C1 segment of cervical spinal cord (tissue), 14 donors: ENCODE results near the gene FPR2.

Source experiments
- DNase-seq, 14 donors: peaks; one replicate each; lab custom pipeline; 2025; lab: John Stamatoyannopoulos, UW

The FPR2 gene

DNA sequence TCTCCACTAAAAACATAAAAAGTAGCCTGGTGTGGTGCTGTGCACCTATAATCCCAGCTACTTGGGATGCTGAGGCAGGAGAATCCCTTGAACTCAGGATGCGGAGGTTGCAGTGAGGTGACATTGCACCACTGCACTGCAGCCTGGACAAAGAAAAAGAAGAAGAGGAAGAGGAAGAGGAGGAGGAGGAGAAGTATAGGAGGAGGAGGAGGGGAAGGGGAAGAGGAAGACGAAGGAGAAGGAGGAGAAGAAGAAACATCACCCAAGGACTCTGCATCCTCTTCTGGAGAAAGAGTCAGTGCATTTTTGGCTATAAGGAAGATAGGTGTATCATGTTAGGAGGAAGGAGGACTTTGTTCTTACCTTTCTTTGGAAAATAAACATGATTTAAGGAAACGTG is 21.0 kb downstream of the FPR2 start:
- no peak for DNase-seq

GRCh38 chr19:51783372-51783771 is 22.4 kb downstream of the FPR2 start:
- no peak for DNase-seq

GRCh38 chr19:51784109-51784785 is 23.3 kb downstream of the FPR2 start:
- DNase-seq = no peak

DNA sequence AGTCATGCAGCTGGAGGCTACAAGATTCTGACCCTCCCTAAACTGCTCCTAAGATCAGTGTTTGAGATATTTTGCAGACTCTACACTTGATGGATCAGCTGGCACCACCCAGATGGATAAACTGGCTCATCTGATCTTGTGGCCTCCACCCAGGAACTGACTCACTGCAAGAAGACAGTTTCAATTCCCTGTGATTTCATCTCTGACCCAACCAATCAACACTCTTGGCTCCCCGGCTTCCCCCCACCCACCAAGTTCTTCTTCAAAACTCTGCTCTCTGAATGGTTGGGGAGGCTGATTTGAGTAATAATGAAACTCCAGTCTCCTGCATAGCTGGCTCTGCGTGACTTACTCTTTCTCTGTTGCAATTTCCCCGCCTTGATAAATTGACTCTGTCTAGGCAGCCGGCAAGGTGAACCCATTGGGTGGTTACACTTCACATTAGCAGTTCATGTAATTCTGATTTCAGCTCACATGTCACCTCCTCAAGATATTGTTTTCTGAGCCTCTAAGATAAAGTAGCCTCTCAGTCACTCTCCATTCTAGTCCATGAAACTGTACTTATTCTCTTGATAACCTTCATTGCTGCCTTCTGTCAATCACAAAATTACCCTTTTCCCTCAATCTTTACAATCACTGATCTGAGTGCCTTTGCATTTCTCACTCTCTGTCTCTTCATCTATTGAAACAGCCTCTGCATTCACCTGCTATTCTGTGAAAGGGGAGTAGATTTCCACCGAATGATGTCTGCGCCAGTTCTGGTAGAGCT is 24.1 kb downstream of the FPR2 start:
- DNase-seq = peak in 7 of 14 donors; percentile 3 to 22 (median 13)

- DNase-seq = peak in 1 of 14 donors; percentile 3
Observed at GRCh38 chr19:51786646-51787494, 25.9 kb downstream of the FPR2 start.

GRCh38 chr19:51788029-51788428 is 27.0 kb downstream of the FPR2 start:
- DNase-seq = no peak

GRCh38 chr19:51789061-51789795 is 28.2 kb downstream of the FPR2 start:
- no peak for DNase-seq

DNA sequence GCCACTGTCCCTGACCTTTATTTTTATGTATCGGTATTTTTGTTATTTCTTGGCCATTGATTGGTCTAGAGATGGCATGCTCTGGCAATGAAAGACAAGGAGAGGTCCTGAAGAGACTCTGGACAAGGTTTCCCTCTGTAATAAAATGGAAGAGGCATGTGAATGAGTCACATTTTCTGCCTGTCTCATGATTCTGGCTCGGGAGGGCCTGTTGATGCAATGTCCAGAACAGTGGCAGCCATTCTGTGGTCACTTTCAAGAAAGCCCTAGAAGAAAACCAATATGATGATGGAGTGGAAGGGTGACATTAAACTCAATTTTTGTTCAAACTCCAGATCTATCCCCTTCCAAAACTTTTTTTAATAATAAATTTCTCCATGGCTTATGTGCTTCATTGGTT is 32.0 kb downstream of the FPR2 start:
- no peak for DNase-seq

- no peak for DNase-seq
Observed at GRCh38 chr19:51793994-51794393, 33.0 kb downstream of the FPR2 start.

DNA sequence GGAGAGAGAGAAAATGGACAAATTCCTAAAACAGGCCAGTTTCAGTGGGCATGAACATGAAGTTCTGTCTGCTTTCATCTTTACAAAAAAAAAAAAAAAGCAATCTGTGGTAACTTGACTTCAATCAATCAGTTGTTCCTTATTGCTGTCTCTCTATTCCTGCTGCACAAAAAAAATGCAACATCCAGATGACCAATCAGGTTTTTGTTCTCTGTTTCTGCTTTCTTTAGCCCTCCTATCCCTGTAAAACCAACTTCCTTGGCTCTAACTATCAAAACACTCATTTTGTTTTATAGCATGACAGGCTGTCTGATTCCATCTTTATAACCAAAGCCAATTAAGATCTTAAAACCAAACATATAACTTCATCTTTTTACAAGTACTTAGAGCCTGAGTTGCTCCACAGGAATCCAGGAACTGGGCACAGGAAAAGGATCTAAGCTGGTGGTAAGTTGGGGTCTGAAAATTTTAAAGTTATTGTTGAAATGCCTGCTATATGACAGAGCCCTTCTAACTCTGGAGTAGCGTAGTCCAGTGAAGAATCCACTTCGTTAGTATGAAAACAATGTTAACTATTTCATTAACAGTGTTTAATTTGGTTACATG is 34.0 kb downstream of the FPR2 start, which contains the start of gene FPR3:
FPR3 (plus strand) TSS at position 273 of the 606 bp plus-strand sequence. CDS start 28,592 bp downstream, outside the sequence.
- no peak for DNase-seq

DNA sequence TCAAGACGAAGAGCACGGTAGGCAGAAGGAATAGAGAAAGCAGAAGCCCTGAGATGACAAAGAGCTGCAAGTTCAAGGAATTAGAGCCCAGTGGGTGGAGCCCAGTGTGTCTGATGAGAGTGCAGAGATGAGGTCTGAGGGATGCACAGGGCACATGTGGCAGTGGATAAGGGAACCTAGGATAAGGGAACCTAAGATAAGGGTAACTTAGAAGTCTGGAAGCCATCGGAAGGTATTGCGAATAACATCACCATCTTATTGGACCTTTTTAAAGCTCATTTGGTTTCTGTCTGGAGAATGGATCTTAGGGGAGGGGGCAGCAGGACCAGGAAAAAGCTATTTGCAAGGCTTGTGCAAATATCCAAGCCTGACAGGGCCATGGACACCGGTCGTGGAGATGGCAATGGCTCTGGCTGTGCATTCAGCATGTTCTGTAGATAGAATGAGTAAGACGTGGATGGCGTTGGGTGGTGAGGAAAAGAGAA is 35.3 kb downstream of the FPR2 start:
- DNase-seq = no peak

GRCh38 chr19:51797480-51797879 is 36.5 kb downstream of the FPR2 start:
- no peak for DNase-seq

- no peak for DNase-seq
Observed at GRCh38 chr19:51798062-51798461, 37.1 kb downstream of the FPR2 start.

DNA sequence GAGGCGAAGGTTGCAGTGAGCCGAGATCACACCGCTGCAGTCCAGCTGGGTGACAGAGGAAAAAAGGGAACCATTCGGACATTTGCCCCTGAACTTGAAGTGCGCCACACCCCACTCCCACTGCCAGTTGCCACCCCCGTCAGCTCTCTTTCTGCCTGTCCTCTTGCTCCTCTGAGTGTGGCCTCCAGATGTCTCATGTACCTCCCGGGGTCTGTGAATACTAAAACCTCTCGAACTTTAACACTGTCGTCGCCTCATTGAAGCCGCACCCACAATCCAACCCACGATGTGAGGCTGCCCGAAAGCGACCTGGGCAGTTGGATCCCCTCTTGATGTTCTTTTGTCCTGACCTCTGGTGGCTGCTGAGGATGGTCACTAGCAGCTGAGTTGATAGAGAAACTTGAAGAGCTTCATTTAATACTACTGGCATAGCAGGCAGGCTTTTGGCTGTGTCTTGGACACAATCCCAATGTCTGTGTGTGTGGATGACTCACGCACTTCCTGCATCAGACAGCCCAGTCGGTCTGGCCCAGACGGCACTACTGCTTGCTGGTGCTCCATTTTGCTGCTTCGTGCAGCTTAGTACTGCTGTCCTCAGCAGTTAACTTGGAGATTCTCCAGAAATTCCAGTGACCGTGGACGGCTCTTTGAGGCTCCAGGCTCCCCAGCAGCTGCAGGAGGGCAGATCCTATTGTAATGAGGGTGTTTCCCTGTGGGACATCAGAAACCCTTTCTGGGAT is 38.2 kb downstream of the FPR2 start:
- DNase-seq = peak in 9 of 14 donors; percentile 20 to 65 (median 39)

DNA sequence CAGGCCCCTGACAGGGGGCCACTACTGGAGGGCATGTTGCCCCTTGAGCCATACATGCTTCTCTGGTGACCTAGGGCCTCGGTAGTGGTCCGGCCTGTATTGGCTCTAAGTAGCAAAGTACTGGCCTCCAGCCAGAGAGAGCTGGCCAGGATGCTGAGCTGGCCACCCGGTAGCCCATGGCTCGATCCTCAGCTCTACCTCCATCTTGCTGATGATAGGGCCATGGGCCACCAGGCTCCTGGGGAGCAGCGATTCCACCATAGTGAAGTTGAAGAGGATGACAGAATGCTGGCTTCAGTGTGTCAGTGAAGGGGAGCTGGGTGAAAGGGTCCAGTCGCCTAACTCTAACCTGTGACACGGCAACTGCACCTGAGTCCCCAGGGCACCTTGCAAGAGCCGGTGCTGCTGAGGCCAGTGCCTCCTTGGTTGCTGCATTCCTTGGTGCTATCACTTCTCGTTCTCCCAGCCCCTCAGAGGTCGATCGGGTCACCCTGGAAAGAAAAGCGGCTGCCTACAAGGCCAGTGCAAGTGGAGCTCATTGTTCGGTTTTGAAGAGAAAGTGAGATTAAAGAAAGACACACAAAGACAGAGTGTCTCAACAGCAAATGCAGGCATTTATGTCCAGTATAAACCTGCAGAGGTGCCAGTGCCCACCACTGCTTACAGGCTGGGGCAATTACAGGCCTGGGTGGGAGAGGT is 38.9 kb downstream of the FPR2 start:
- DNase-seq = no peak

DNA sequence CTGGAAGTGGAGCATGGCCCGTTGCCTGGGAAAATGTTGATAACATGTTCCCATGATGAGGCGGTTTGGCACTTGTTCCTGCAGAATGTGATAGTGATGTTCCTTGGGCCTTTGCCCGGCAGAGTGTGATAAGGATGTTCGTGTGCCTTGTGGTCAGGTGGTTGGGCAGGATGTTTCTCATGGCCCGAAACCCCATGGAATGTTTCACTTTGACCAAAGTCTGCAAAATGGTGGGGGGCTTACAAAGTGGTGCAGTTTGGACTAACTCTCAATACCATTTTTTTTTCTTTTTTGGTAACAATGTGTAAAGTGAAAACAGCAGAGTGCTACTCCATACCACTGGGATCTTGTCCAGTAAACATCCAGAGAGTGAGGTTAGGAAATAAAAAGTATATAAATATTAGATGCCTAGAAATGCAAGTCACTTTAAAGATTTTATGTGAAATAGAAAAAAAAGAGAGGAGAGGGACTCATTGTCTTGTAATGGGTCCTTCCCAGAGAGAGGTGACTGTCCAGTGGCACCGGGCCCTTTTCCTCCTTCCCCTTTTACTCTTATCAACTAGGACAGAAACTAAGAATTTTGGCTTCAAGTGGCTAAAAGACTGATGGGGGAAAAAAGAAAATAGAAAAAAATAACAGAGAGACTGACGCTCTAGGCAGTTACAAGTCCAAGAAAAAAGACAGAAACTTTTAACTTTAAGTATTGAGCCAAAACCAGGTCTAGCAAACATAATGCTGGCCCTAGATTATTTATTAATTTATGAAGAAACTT is 39.7 kb downstream of the FPR2 start:
- no peak for DNase-seq

DNA sequence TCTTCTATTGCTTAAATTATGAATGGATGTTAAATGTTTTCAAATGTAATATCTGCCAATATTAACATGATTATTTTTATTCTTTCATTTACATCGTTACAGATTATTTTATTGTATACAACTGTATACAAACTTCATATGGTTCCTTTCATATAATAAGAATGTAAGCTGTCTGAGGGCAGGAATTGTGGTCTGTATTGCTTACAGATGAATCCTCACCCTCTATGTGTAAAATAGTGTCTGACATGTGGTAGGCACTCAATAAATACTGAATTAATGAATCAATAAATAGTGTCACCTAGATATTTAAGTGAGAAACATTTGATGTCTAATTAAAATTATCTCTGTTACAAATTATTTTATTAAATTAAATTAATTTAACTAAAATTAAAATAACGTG is 41.8 kb downstream of the FPR2 start:
- DNase-seq = no peak

DNA sequence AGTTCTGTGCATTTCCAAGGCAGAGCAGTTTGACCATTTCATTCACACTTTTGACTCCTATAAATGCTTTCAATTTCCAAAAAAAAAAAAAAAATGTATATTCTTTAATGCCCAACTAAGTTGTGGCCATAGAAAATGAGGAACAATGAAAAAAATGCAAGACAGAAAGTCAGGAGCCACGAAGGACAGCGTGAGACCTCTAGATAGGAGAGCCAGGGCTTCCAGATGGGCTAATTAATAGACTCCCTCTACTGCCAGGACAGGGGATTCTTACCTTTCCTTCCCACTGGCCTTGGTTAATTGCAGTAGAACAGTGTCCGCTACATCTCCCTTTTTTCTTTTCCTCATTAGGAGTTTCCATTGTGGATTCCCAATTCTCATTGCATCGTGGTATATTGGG is 42.5 kb downstream of the FPR2 start:
- DNase-seq = no peak

- DNase-seq = no peak
Observed at GRCh38 chr19:51803967-51804366, 43.0 kb downstream of the FPR2 start.
